GM12872 (cell line): Measurements from ENCODE around the gene ZFYVE9.
A peak's percentile ranks its signal among the peaks of the same experiment; 100 is the strongest.

Experiments used
- CTCF ChIP-seq: IDR thresholded peaks from 3 replicates; pipeline ENCODE4 v1.5.1; 2011; ENCODE audit warnings: low read depth, mild to moderate bottlenecking, low read length, moderate library complexity; ENCODE audit not compliant: insufficient read depth

Gene ZFYVE9

GRCh38 chr1:52119301-52120079 is 22.4 kb upstream of the ZFYVE9 start:
- no peak for TF ChIP-seq CTCF

- TF ChIP-seq CTCF = no peak
Observed at GRCh38 chr1:52122384-52122783, 19.5 kb upstream of the ZFYVE9 start.

- TF ChIP-seq CTCF = no peak
Observed at GRCh38 chr1:52123622-52124021, 18.3 kb upstream of the ZFYVE9 start.

GRCh38 chr1:52125736-52126359 is 16.0 kb upstream of the ZFYVE9 start:
- no peak for TF ChIP-seq CTCF

GRCh38 chr1:52127181-52128180 is 14.4 kb upstream of the ZFYVE9 start:
- TF ChIP-seq CTCF = peak; percentile 66

GRCh38 chr1:52139817-52140540 is 1.9 kb upstream of the ZFYVE9 start:
- no peak for TF ChIP-seq CTCF
